NCI-H2107 treated with DMSO at 0.1 percent for 48 hours (cell line): ENCODE data around the gene ADGRG2.

Experiments
- DNase-seq: peaks from one replicate; lab custom pipeline; 2025; ENCODE audit not compliant: unreplicated experiment; lab: John Stamatoyannopoulos, UW

The ADGRG2 gene, protein sequence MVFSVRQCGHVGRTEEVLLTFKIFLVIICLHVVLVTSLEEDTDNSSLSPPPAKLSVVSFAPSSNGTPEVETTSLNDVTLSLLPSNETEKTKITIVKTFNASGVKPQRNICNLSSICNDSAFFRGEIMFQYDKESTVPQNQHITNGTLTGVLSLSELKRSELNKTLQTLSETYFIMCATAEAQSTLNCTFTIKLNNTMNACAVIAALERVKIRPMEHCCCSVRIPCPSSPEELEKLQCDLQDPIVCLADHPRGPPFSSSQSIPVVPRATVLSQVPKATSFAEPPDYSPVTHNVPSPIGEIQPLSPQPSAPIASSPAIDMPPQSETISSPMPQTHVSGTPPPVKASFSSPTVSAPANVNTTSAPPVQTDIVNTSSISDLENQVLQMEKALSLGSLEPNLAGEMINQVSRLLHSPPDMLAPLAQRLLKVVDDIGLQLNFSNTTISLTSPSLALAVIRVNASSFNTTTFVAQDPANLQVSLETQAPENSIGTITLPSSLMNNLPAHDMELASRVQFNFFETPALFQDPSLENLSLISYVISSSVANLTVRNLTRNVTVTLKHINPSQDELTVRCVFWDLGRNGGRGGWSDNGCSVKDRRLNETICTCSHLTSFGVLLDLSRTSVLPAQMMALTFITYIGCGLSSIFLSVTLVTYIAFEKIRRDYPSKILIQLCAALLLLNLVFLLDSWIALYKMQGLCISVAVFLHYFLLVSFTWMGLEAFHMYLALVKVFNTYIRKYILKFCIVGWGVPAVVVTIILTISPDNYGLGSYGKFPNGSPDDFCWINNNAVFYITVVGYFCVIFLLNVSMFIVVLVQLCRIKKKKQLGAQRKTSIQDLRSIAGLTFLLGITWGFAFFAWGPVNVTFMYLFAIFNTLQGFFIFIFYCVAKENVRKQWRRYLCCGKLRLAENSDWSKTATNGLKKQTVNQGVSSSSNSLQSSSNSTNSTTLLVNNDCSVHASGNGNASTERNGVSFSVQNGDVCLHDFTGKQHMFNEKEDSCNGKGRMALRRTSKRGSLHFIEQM

DNA sequence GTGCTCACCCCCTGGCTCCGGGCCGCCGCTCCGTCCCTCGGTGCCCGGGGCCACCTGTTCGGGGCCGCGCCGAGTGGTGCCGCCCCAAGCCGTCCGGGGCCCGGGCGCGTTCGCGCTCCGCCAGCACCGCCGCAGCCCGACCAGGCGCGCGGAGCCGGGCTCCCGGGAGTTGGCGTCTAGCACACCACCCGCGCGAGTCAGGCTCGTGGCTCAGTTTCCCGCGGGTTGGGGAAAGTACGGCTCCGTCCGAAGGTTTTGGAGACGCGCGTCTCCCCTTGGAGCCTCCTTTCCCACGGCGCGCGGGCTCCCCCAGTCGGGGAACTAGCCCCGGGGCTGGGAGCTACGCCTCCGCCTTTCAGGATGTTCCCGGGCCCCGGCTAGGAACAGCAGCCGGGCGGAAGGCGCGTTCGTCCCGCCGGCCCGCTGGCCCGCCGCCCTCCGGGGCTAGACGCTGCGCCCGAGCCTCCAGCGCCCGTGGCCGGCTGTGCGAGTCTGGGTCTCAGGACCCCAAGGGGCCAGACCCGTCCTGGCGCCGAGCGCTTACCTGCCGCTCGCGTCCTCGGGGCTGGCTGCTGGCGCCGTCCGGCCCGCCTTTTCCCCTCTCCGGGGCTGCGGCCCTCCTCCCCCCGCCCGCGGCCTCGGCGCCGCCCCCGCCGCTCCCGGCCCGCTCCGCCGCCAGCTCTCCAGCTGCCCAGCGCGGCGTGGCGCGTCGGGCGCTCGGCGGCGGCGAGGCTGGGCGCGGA is at the start of gene ADGRG2:
Gene ADGRG2, minus strand, starts transcription at position 571 of the 743 bp plus-strand sequence. CDS start 53,634 bp downstream, outside the sequence.
- no peak for DNase-seq

DNA sequence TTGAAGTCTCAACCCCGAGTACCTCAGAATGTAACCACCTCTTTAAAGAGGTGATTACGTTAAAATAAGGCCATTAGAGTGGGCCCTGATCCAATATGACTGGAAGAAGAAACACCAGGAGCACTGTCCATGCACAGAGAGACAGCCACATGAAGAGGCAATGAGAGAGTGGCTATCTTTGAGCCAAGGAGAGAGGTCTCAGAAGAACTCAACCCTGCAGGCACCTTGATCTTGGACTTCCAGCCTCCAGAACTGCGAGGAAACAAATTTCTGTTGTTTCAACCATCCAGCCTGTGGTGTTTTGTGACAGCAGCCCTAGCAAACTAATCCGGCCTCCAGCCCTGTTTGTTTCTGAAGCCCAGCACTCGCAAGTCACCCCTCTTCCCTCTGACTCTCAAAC is 46.3 kb upstream of the ADGRG2 start:
- no peak for DNase-seq

DNA sequence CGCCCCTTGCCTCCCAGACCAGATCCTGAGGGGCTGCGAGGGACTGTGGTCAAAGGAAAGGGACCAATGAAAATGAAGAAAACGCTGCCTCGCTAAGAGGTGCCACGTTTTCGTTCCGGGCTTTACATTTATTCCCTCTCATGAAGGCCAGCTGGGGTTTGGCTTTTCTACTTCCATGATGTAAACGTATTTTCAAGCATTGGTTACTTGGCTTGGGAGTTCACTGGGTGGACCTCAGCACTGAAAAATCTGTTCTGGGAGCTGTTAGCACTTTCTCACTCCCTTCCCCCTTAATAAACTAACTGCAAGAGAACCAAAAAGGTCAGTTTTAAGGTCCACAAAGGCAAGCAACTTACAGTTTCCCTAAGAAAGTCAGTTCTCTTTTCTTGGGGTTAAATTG is 40.6 kb upstream of the ADGRG2 start:
- DNase-seq = no peak

DNA sequence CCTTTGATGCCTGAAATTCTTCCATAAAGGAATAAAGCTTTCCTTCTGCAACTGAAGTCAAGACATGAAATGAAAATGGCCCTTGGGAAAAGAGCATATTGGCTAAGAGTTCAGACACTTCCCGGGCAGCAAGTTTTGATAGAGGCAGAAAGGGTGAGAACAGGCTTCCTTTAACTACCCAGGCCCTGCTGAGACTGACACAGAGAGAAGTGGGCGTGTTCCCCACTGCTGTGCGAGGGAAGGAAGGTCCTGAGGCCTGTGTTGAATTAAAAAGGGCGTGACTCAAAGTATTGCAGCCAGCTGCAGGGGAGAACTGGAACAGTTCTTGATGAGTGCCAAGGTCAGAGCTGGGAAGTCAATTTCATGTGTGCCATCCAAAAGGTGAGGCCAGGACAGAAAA is 33.9 kb upstream of the ADGRG2 start:
- no peak for DNase-seq

DNA sequence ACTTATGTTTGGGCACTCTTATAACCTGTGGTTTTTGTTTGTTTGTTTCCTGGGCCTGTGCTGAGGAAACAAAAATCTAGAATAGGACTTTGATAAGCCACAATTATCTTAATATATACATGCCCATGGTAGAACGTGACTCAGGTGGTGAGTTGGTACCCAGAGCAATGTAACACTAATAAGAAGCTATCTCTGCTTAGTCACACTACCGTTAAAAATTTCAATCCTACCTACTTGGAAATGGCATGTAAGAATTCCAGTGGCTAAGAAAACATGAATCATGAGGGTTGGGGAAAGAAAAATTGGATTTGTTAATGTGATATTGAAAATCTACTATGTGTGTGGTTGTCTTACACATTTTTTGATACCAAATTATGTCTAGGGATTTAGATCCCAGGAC is 30.5 kb upstream of the ADGRG2 start:
- no peak for DNase-seq

DNA sequence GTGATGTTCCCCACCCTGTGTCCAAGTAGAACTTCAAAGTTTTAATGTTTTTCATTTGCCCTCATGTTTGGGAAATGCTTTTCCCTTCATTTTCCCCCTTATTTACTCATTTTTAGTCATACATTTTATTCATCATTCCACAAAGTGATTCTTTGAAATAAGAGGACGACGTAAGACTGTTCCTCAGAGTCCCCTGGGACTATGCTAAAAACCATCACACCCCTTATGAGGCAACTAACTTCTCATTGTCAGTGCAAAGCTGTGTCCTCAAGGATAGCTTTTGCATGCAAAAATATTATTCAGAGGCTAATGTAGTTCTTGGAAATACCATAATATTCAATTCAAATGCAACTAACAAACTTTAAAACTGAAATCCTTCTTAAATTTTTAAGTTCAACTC is 14.8 kb upstream of the ADGRG2 start:
- DNase-seq = no peak

DNA sequence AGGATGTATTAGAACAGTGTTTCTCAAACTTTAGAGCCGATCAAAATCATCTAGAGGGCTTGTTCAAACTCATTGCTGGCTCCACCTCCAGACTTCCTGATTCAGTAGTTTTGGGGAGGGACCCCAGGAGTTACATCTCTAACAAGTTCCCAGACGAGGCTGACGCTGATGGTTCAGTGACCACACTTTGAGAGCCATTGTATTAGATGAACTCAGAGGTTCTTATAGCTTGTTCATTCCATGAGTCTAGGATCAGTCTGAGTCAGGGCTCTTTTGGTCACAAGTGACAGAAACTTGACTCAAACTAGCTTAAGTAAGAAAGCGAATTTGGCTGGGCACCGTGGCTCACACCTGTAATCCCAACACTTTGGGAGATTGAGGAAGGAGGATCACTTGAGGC is 11.5 kb upstream of the ADGRG2 start:
- DNase-seq = no peak

DNA sequence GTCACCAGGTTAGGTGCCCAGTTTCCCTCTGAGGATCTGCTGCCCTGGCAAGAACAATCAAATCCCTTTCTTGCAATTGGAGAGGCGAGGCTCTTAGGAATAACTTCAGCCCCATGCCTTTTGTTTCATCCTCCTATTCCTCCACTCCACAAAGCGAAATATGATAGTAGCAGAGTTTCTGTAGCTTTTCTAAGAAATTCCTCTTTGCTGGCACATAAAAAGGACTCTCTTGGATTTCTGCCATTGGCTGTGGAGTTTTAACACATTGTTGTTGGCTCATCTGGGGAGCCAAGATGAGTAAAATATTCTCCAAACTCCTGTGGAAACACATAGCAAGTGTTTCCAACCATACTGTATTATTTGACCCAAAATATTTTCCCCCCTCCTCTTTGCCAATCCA is 11.0 kb upstream of the ADGRG2 start:
- DNase-seq = no peak

DNA sequence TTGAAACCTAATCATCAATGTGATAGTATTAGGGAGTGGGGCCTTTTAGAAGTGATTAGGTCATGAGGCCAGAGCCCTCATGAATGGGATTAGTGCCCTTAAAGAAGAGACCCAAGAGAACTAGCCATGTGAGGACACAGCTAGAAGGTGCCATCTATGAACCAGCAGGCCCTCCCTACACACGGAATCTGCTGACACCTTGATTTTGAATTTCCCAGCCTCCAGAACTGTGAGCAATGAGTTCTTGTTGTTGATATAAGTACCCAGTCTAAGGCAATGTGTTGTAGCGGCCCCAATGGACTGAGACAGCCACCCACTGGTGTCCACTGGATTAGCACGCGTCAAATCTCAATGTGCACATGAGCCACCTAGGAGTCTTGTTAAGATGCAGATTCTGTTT is 8.4 kb upstream of the ADGRG2 start:
- no peak for DNase-seq

DNA sequence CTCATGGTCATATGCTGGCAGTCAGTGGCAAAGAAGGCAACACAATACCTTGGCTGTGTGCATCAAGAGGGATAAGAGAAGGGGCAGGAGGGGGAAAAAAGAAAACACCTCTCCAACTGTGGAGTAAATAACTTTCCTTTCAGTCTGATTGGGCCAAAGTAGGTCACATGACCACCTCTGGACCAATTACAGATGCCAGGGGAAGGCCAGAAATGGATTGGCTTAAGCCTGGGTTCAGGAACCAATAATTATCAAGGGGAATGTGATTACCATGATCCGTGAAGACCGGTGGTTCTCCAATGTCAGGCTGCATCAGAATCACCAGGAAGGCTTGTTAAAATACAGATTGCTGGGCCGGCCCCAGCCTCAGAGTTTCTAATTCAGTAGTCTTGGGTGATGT is 7.4 kb upstream of the ADGRG2 start:
- no peak for DNase-seq

DNA sequence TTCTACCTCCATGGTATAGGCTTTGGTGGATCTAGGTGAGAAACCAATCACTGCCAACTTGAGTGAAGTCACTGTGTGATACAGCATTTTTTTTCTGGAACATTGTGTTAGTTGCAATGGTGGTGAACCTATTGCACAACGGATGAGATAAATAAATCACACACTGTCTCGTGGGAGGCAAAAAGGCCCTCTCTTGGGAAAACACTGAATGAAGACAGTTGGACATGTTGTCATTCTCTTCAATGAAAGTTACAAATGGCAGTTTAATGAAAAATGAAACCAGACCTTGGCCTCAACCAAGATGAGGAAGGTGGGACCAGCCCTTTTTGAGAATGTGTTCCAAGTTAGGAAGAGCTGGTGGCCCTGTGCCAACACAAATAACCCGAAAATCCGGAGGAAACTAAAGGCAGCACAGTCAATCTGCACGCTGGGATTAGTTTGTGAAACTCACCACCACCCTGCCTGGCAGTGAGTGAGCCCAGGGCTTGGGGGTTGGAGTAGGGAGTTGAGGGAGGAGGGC is 5.4 kb upstream of the ADGRG2 start:
- no peak for DNase-seq

DNA sequence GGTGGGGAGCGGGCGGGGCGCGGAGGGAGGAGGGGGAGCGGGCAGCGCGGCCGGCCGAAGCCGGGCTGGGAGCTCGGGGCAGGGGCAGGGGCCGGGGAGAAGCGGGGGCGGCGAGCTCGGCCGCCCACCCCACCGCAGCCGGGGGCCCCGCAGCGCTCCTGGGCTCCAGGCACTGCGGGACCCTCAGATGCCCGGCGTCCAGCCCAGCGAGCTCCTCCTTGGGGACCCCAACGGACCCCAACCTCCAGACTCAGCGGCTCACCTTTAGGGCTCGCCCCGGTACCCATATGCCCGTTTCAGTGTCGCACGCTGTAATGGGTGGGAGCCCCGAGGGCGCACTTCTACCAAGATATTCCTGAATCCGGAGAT is 357 bp upstream of the ADGRG2 start:
- DNase-seq = no peak

DNA sequence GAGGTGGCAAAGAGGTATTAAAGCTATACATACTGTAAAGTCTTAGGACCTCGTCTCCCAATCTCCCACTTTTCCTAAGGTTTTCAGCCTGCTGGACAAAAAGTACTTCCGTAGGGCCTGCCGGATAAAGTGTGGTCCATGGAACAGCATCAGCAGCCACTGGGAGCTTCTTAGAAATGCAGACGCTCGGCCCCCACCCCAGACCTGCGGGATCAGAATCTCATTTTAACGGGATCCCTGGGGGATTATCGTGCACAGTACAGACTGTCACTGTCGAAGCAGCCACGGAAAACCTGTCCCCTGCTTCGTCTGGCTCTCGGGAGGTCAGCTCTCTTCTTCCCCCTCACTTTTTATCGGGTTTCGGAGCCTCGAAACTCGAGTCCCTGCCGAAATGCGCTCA is 802 bp downstream of the ADGRG2 start:
- no peak for DNase-seq

DNA sequence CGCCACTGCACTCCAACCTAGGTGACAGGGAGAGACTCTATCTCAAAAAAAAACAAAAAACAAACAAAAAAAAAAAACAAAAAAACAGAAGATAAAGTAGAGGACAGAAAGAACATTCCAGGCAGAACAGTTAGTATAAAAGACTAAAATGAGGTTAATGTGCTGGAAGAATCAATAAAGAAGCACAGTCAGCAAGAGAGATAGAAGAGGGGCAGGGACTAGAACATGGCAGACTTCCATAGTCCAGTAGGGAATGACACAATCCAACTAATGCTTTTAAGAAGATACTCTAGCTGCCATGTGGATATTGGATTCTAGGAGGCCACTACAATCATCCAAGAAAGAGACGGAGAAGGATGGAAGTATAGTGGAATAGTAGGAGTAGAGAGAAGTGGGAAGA is 11.6 kb downstream of the ADGRG2 start:
- no peak for DNase-seq

DNA sequence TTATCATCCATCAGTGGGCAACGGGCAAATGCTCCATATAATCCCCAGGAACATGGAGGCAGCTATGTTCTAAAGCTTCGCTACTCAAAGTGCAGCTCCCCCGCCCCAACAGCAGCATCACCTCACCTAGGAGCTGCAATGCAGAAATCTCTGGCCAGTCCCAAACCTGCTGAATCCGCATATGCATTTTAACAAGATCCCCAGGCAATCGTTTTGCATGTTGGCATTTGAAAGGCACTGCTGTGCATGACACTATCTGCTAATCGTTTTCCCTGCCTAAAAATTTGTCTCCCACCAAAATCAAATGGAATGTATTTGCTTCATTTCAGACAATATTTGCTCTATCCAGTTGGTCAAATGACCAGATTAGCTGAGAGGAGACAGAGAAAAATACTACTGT is 15.2 kb downstream of the ADGRG2 start:
- DNase-seq = no peak

DNA sequence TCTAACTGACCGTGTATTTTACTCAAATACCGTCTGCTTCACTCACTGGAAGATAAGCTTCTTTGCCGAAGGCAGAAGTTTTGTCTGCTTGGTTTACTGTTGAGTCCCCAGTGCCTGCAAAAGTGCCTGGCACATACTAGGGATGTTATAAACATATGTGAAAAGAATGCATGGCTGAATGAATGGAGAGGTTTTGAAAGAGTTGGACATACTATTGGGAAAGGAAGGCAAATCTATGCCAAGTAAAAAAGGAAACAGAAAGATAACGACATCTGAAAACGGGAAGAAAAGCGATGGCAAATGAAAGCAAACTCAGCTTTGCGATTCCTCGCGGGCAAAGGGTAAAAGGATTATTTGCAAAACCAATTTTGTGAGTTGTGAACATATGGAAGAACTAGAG is 21.7 kb downstream of the ADGRG2 start:
- DNase-seq = no peak

DNA sequence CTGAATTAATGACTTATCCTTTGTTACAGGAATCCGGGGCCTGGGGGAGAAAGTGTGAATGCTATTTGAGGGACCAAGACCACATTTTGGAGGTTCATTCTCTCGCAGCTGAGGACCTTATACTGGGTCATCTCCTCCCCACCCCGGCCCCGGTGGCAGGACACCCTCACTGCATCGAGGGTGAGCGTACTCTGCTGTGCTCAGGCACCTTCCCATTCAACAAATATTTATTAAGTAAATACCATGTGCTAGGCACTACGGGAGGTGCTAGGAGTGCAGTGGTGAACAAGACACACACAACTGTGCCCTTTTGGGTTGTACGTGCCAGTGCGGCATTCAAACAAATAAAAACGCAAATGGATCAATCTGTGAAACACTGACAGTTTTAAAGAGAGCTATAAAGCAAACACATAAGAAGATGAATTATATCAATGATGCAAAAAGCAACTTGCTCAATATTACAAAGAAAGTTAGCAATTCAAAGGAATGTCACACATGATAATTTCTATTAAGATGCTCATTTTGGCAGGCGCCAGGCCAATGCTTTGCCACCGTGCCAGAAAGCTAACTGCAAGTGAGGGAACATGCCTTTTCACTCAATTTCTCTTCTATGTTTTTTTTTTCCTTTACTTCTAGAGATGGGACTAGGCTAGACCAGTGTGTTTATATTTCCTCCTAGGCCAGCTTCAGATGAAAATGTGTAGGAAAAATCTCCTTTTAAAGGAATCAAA is 24.6 kb downstream of the ADGRG2 start:
- no peak for DNase-seq

DNA sequence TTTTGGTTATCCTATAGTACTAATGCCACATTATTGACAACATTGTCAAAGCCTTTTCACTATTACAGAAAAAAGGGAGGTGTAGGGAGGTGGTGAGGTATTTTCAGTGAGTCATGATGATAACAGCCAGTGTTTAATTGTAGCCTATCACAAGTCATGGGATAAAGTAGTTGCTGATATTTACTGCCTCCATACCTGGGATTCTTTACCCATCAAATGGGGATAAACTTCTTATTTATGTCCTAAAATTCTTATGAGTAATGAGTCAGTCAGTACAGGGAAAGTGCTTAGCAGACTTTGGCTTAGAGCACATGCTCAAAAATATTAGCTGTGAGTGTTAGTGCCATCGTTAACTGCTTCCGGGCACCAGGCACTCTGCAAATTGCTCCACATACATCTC is 25.7 kb downstream of the ADGRG2 start:
- DNase-seq = no peak

DNA sequence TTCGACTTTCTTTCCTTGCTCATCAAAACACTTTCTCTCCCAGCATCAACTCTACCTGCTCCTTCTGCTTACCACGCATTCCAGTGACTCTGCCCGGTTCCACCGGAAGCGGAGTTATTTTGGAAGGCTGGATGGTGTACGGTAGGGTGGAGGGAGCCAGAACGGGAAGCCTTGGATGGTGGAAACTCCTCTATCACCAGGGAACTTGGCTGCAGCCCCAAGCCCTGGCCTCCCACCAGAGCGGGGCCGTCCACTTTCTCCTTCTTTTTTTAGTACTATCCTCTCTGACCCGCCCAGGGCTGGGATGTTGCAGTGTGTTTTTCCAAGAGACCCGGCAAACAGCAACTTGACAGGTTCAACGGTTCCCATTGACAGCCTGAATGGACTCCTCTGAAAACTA is 27.6 kb downstream of the ADGRG2 start:
- DNase-seq = no peak

DNA sequence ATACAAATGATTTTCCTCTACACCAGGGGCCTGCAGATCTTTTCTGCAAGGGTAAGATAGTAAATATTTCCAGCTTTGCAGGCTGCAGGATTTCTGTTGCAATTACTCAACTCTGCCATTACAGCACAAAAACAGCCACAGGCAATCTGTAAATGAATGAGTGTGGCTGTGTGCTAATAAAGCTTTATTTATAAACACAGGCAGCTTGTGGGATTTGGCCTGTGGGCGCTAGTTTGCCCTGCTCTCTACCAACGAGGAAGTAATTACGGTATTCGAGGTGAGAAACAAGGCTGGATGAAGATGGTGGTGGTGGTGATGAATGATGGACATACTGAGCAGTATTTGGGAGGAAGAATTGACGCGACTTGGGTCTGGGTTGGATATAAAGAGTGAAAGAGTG is 30.7 kb downstream of the ADGRG2 start:
- DNase-seq = no peak
